ENCODE data around the gene EPM2AIP1. TPM values are rescaled to one million over a fixed set of nuclear protein-coding genes. Genes with fewer than 3 reads are reported as not detected.

The EPM2AIP1 gene
- total and polyA plus RNA-seq, 7 experiments from 2014 or later = 3.7 to 43.4 (median 26.0) TPM

- H3K4me1 Mint-ChIP-seq = peaks cover 0 to 33% (median 26%) of the 10 kb centered on the region in 7 donors
- ChIA-PET CTCF (interaction anchor here (1.0 to 1.5 kb wide), 2 partner anchors 16 to 73 kb away, joined by 3 to 4 read pairs; no protein-coding TSS in a partner anchor), POLR2A (interaction anchor here (0.6 to 4.2 kb wide), 4 partner anchors 10 to 100 kb away, joined by 3 to 39 read pairs (median 5); partner anchors contain the start of genes EPM2AIP1 and MLH1)
- peak overlapping the region in 2 of 9 donors; percentile 20 to 65 for H3K27ac Mint-ChIP-seq
- Histone ChIP-seq H3K36me3 (ENCODE audit: control insufficient read depth in 2 of 3, insufficient read depth in 3 of 3, low read length in 3 of 3) (peaks cover 0 to 6% (median 0%) of the 10 kb centered on the region in 3 experiments), H3K9me3 (ENCODE audit: control insufficient read depth in 2 of 3, low read length in 3 of 3) (peaks cover 0 to under 1% (median 0%) of the 10 kb centered on the region in 3 experiments), H3K4me3 (ENCODE audit: low read length) (no peak overlapping the region), H3K27ac (ENCODE audit: low read depth, low read length) (no peak overlapping the region), H3K27me3 (ENCODE audit: control insufficient read depth in 2 of 2, insufficient read depth in 2 of 2, low read length in 2 of 2) (no peaks in the 10 kb centered on the region), H3K4me1 (ENCODE audit: control insufficient read depth in 2 of 2, insufficient read depth in 2 of 2, low read length in 2 of 2) (peaks cover 5 to 6% of the 10 kb centered on the region in 2 donors)
- H3K36me3 Mint-ChIP-seq = peaks cover 0 to 9% (median 4%) of the 10 kb centered on the region in 5 donors
- peaks cover 0 to 26% (median 0%) of the 10 kb centered on the region in 5 donors for H3K27me3 Mint-ChIP-seq
- peaks cover 0 to 16% (median 8%) of the 10 kb centered on the region in 11 donors for H3K9me3 Mint-ChIP-seq
- intact Hi-C loops (cut with micrococcal nuclease) = no loop called here
- H3K4me3 Mint-ChIP-seq = no peak overlapping the region
- DNase-seq = no peak
- no peak for ATAC-seq
These were observed 50.2 kb downstream of the EPM2AIP1 start for GRCh38 chr3:36942638-36943248.

GRCh38 chr3:36941658-36942057 is 51.3 kb downstream of the EPM2AIP1 start:
- peaks cover 0 to 5% (median 0%) of the 10 kb centered on the region in 11 donors for H3K9me3 Mint-ChIP-seq
- peak overlapping the region in 4 of 9 donors; percentile 3 to 56 (median 40) for H3K27ac Mint-ChIP-seq
- Histone ChIP-seq H3K4me1 (ENCODE audit: control insufficient read depth in 2 of 2, insufficient read depth in 2 of 2, low read length in 2 of 2) (peaks cover 5 to 6% of the 10 kb centered on the region in 2 donors), H3K4me3 (ENCODE audit: low read length) (no peak overlapping the region), H3K27me3 (ENCODE audit: control insufficient read depth in 2 of 2, insufficient read depth in 2 of 2, low read length in 2 of 2) (no peaks in the 10 kb centered on the region), H3K27ac (ENCODE audit: low read depth, low read length) (no peak overlapping the region), H3K36me3 (ENCODE audit: control insufficient read depth in 2 of 3, insufficient read depth in 3 of 3, low read length in 3 of 3) (peaks cover 0 to 6% (median 0%) of the 10 kb centered on the region in 3 experiments), H3K9me3 (ENCODE audit: control insufficient read depth in 2 of 3, low read length in 3 of 3) (no peaks in the 10 kb centered on the region)
- H3K4me1 Mint-ChIP-seq = peaks cover 0 to 33% (median 26%) of the 10 kb centered on the region in 7 donors
- DNase-seq = no peak
- H3K4me3 Mint-ChIP-seq = no peak overlapping the region
- H3K36me3 Mint-ChIP-seq = peaks cover 0 to 3% (median under 1%) of the 10 kb centered on the region in 5 donors
- no peak for ATAC-seq
- H3K27me3 Mint-ChIP-seq = peaks cover 0 to 21% (median 0%) of the 10 kb centered on the region in 5 donors
- ChIA-PET POLR2A (interaction anchor here (1.4 kb wide), 1 partner anchor 51 kb away, joined by 4 read pairs; the partner anchor contains the start of genes EPM2AIP1 and MLH1), CTCF (no interaction called here)
- intact Hi-C loops (cut with micrococcal nuclease) = no loop called here

- Mint-ChIP-seq H3K4me1 (peaks cover 0 to 33% (median 26%) of the 10 kb centered on the region in 7 donors), H3K27me3 (peaks cover 0 to 20% (median 0%) of the 10 kb centered on the region in 5 donors), H3K36me3 (peaks cover 0 to 3% (median 0%) of the 10 kb centered on the region in 5 donors), H3K4me3 (no peak overlapping the region), H3K27ac (peak overlapping the region in 1 of 9 donors; percentile 67), H3K9me3 (peaks cover 0 to 3% (median 0%) of the 10 kb centered on the region in 11 donors)
- DNase-seq (no peak), ATAC-seq (no peak)
- Histone ChIP-seq H3K9me3 (ENCODE audit: control insufficient read depth in 2 of 3, low read length in 3 of 3) (no peaks in the 10 kb centered on the region), H3K4me1 (ENCODE audit: control insufficient read depth in 2 of 2, insufficient read depth in 2 of 2, low read length in 2 of 2) (peaks cover 5 to 6% of the 10 kb centered on the region in 2 donors), H3K4me3 (ENCODE audit: low read length) (no peak overlapping the region), H3K27ac (ENCODE audit: low read depth, low read length) (no peak overlapping the region), H3K36me3 (ENCODE audit: control insufficient read depth in 2 of 3, insufficient read depth in 3 of 3, low read length in 3 of 3) (peaks cover 0 to 6% (median 0%) of the 10 kb centered on the region in 3 experiments), H3K27me3 (ENCODE audit: control insufficient read depth in 2 of 2, insufficient read depth in 2 of 2, low read length in 2 of 2) (no peaks in the 10 kb centered on the region)
- ChIA-PET CTCF (interaction anchor here (1.6 kb wide), 1 partner anchor 20 kb away, joined by 5 read pairs; no protein-coding TSS in a partner anchor), POLR2A (no interaction called here)
- intact Hi-C loops (cut with micrococcal nuclease) = no loop called here
These were observed 51.8 kb downstream of the EPM2AIP1 start for GRCh38 chr3:36941162-36941561.

GRCh38 chr3:36937492-36937891 is 55.4 kb downstream of the EPM2AIP1 start:
- Mint-ChIP-seq H3K27me3 (peaks cover 0 to 2% (median 0%) of the 10 kb centered on the region in 5 donors), H3K36me3 (peaks cover 0 to 3% (median 0%) of the 10 kb centered on the region in 5 donors), H3K4me3 (no peak overlapping the region), H3K4me1 (peaks cover 0 to 20% (median 13%) of the 10 kb centered on the region in 7 donors), H3K27ac (no peak overlapping the region), H3K9me3 (no peaks in the 10 kb centered on the region)
- Histone ChIP-seq H3K36me3 (ENCODE audit: control insufficient read depth in 2 of 3, insufficient read depth in 3 of 3, low read length in 3 of 3) (no peaks in the 10 kb centered on the region), H3K27me3 (ENCODE audit: control insufficient read depth in 2 of 2, insufficient read depth in 2 of 2, low read length in 2 of 2) (no peaks in the 10 kb centered on the region), H3K4me3 (ENCODE audit: low read length) (no peak overlapping the region), H3K4me1 (ENCODE audit: control insufficient read depth in 2 of 2, insufficient read depth in 2 of 2, low read length in 2 of 2) (no peaks in the 10 kb centered on the region), H3K27ac (ENCODE audit: low read depth, low read length) (no peak overlapping the region), H3K9me3 (ENCODE audit: control insufficient read depth in 2 of 3, low read length in 3 of 3) (no peaks in the 10 kb centered on the region)
- intact Hi-C loops (cut with micrococcal nuclease) = no loop called here
- ATAC-seq (no peak), DNase-seq (no peak)
- ChIA-PET CTCF (no interaction called here), POLR2A (no interaction called here)

Other genes with a start within 250 kb of the EPM2AIP1 start
- not detected for gene DCLK3, start 228.6 kb downstream of the EPM2AIP1 start, total RNA-seq
- gene DCLK3, start 228.6 kb downstream of the EPM2AIP1 start, polyA plus RNA-seq = not detected
- 100 to 1,000 TPM in 2 of 5 experiments, 10 to 100 TPM in 3; 64.3 to 113 (median 82.6) TPM for gene TRANK1, start 48.1 kb downstream of the EPM2AIP1 start, total RNA-seq
- gene TRANK1, start 48.1 kb downstream of the EPM2AIP1 start, polyA plus RNA-seq = 10 to 100 TPM; 29.6 to 45.2 TPM
- 10 to 100 TPM; 26.4 to 42.0 (median 31.7) TPM for gene MLH1, start 387 bp upstream of the EPM2AIP1 start, total RNA-seq
- gene MLH1, start 387 bp upstream of the EPM2AIP1 start, polyA plus RNA-seq = 10 to 100 TPM; 20.4 to 27.0 TPM
- gene LRRFIP2, start 181.5 kb upstream of the EPM2AIP1 start, total RNA-seq = 10 to 100 TPM; 25.8 to 87.5 (median 29.7) TPM
- 10 to 100 TPM; 14.0 to 15.3 TPM for gene LRRFIP2, start 181.5 kb upstream of the EPM2AIP1 start, polyA plus RNA-seq

Measured in naive thymus-derived CD4-positive, alpha-beta T cell (primary cell).